SK-N-SH treated with all-trans-retinoic acid at 6 μM for 48 hours (cell line): ENCODE data around the gene TEKT5.

ENCODE experiments used
- ATAC-seq: fragments of 200-7000 bp; cut with Tn5 transposase; 3 replicates; pipeline ENCODE4 v1.9.1; 2020; ENCODE audit warnings: mild to moderate bottlenecking, moderate library complexity
- ARNTL ChIP-seq: fragments of 450-650 bp; formaldehyde crosslinking; IDR thresholded peaks from 2 replicates; pipeline ENCODE4 v1.5.0; 2020; ENCODE audit warnings: low read depth, mild to moderate bottlenecking, moderate library complexity, borderline replicate concordance
- BACH2 ChIP-seq: fragments of 250-450 bp; sonication (Bioruptor Pico); IDR thresholded peaks from 2 replicates; pipeline ENCODE4 v1.9.0; 2021; ENCODE audit warnings: mild to moderate bottlenecking, borderline replicate concordance
- CREB5 ChIP-seq: fragments of 250-450 bp; sonication (Bioruptor Pico); IDR thresholded peaks from 2 replicates; pipeline ENCODE4 v1.5.1; 2020; ENCODE audit warnings: low read depth, mild to moderate bottlenecking, moderate library complexity
- CSDC2 ChIP-seq: fragments of 250-450 bp; sonication (Bioruptor Pico); IDR thresholded peaks from 2 replicates; pipeline ENCODE4 v1.5.0; 2020; ENCODE audit warnings: mild to moderate bottlenecking, moderate library complexity
- CSRNP3 ChIP-seq: fragments of 250-450 bp; sonication (Bioruptor Pico); IDR thresholded peaks from 2 replicates; pipeline ENCODE4 v1.5.1; 2021; ENCODE audit warnings: mild to moderate bottlenecking, moderate library complexity
- ESRRG ChIP-seq: fragments of 250-450 bp; sonication (Bioruptor Pico); IDR thresholded peaks from 2 replicates; pipeline ENCODE4 v1.6.1; 2021; ENCODE audit warnings: mild to moderate bottlenecking
- GLIS3 ChIP-seq: fragments of 250-450 bp; sonication (Bioruptor Pico); IDR thresholded peaks from 2 replicates; pipeline ENCODE4 v1.5.0; 2020; ENCODE audit warnings: mild to moderate bottlenecking, moderate library complexity
- ISL1 ChIP-seq: fragments of 250-450 bp; sonication (Bioruptor Pico); IDR thresholded peaks from 2 replicates; pipeline ENCODE4 v2.1.2; 2022; ENCODE audit warnings: mild to moderate bottlenecking, moderate library complexity
- OSR1 ChIP-seq: fragments of 250-450 bp; sonication (Bioruptor Pico); IDR thresholded peaks from 2 replicates; pipeline ENCODE4 v1.8.0; 2022; ENCODE audit warnings: moderate library complexity, mild to moderate bottlenecking, inconsistent platforms
- POU6F1 ChIP-seq: fragments of 250-450 bp; sonication (Bioruptor Pico); IDR thresholded peaks from 2 replicates; pipeline ENCODE4 v1.8.0; 2021; ENCODE audit warnings: low read depth, mild to moderate bottlenecking, moderate library complexity, borderline replicate concordance
- PPARA ChIP-seq: fragments of 250-450 bp; sonication (Bioruptor Pico); IDR thresholded peaks from 2 replicates; pipeline ENCODE4 v1.5.0; 2020; ENCODE audit warnings: mild to moderate bottlenecking, borderline replicate concordance
- RARB ChIP-seq: fragments of 250-450 bp; sonication (Bioruptor Pico); IDR thresholded peaks from 2 replicates; pipeline ENCODE4 v1.8.0; 2021; ENCODE audit warnings: mild to moderate bottlenecking, moderate library complexity
- SNAI2 ChIP-seq: fragments of 250-450 bp; sonication (Bioruptor Pico); IDR thresholded peaks from 2 replicates; pipeline ENCODE4 v1.5.0; 2020; ENCODE audit warnings: mild to moderate bottlenecking, moderate library complexity
- TCF4 ChIP-seq: fragments of 250-450 bp; sonication (Bioruptor Pico); IDR thresholded peaks from 2 replicates; pipeline ENCODE4 v1.8.0; 2021; ENCODE audit warnings: mild to moderate bottlenecking, moderate library complexity, borderline replicate concordance
- TSHZ2 ChIP-seq: fragments of 250-450 bp; sonication (Bioruptor Pico); IDR thresholded peaks from 2 replicates; pipeline ENCODE4 v1.5.0; 2020; ENCODE audit warnings: mild to moderate bottlenecking, moderate library complexity
- ZC3H10 ChIP-seq: fragments of 250-450 bp; sonication (Bioruptor Pico); IDR thresholded peaks from 2 replicates; pipeline ENCODE4 v1.5.1; 2021; ENCODE audit warnings: mild to moderate bottlenecking, moderate library complexity
- ZFP3 ChIP-seq: fragments of 250-450 bp; sonication (Bioruptor Pico); IDR thresholded peaks from 2 replicates; pipeline ENCODE4 v1.5.0; 2020; ENCODE audit warnings: mild to moderate bottlenecking, moderate library complexity
- ZFP30 ChIP-seq: fragments of 450-650 bp; formaldehyde crosslinking; IDR thresholded peaks from 2 replicates; pipeline ENCODE4 v1.5.0; 2022; ENCODE audit warnings: mild to moderate bottlenecking, moderate library complexity
- ZNF565 ChIP-seq: fragments of 450-650 bp; formaldehyde crosslinking; conservative IDR thresholded peaks from 2 replicates; pipeline ENCODE4 v1.5.0; 2020; ENCODE audit warnings: low read depth, mild to moderate bottlenecking, moderate library complexity
- ZNF8 ChIP-seq: fragments of 450-650 bp; formaldehyde crosslinking; IDR thresholded peaks from 2 replicates; pipeline ENCODE4 v1.5.0; 2020; ENCODE audit warnings: mild to moderate bottlenecking, moderate library complexity

TEKT5 gene

GRCh38 chr16:10688291-10688690 lies 6.4 kb downstream of the TEKT5 start (continued):
- no peak for TF ChIP-seq TSHZ2 (CRISPR knock-in tag)
- TF ChIP-seq ISL1 (CRISPR knock-in tag): no peak
- TF ChIP-seq CSRNP3 (CRISPR knock-in tag): no peak

- TF ChIP-seq ZNF565 (CRISPR knock-in tag) (no peak), ZFP3 (no peak), OSR1 (CRISPR knock-in tag) (no peak), ARNTL (no peak), TCF4 (CRISPR knock-in tag) (no peak), CSDC2 (CRISPR knock-in tag) (no peak), RARB (CRISPR knock-in tag) (no peak)
- ATAC-seq: no peak
These were observed 9.0 kb downstream of the TEKT5 start for GRCh38 chr16:10685709-10686108.

- no peak for TF ChIP-seq ISL1 (CRISPR knock-in tag)
- no peak for TF ChIP-seq BACH2
- no peak for TF ChIP-seq SNAI2
- TF ChIP-seq ESRRG: no peak
- TF ChIP-seq GLIS3: no peak
- no peak for TF ChIP-seq POU6F1 (CRISPR knock-in tag)
- no peak for TF ChIP-seq ZNF565 (CRISPR knock-in tag)
- TF ChIP-seq RARB (CRISPR knock-in tag): no peak
- no peak for TF ChIP-seq CSDC2 (CRISPR knock-in tag)
- TF ChIP-seq ZC3H10 (CRISPR knock-in tag): no peak
- TF ChIP-seq PPARA (CRISPR knock-in tag): no peak
- TF ChIP-seq ARNTL: no peak
- TF ChIP-seq ZNF8 (CRISPR knock-in tag): no peak
- TF ChIP-seq ZFP30 (CRISPR knock-in tag): no peak
- TF ChIP-seq TSHZ2 (CRISPR knock-in tag): no peak
- no peak for ATAC-seq
These were observed 10.1 kb downstream of the TEKT5 start for GRCh38 chr16:10684511-10685151.

GRCh38 chr16:10683170-10683569 lies 11.6 kb downstream of the TEKT5 start:
- no peak for ATAC-seq
- TF ChIP-seq ESRRG (no peak), ZFP3 (no peak), ZNF565 (CRISPR knock-in tag) (no peak), OSR1 (CRISPR knock-in tag) (no peak), ZC3H10 (CRISPR knock-in tag) (no peak), SNAI2 (no peak), CREB5 (CRISPR knock-in tag) (no peak), PPARA (CRISPR knock-in tag) (no peak), ZNF8 (CRISPR knock-in tag) (no peak)
